SIG-M5 treated with dmso at 0.1 percent for 504 hours (cell line): Measurements from ENCODE around the gene RFNG.

Experiments used
- DNase-seq: peaks from one replicate; lab custom pipeline; 2025; ENCODE audit not compliant: unreplicated experiment; lab: John Stamatoyannopoulos, UW

RFNG gene

GRCh38 chr17:82029990-82030469 is 21.6 kb downstream of the RFNG start:
- DNase-seq, result no peak

DNA sequence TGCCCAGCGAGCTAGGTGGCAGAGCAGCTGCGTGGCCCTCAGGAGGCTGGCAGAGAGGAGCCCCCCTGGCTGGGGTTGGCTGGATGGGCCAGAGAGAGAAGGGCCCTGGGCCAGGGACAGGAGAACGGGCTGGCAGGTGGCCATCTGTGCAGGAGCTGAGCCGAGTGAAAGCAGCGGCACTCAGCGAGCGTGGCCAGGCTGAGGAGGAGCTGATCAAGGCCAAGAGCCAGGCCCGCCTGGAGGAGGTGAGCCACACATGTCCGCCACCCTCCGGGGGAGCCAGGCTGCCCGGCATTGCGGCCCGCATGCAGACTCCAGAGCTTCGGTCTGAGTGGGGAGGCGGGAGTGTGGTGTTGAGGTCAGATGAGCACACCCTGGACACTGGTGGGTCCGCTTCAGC is 22.2 kb downstream of the RFNG start:
- DNase-seq, result no peak

- DNase-seq, result no peak
Observed at GRCh38 chr17:82028966-82029365, 22.6 kb downstream of the RFNG start.

DNA sequence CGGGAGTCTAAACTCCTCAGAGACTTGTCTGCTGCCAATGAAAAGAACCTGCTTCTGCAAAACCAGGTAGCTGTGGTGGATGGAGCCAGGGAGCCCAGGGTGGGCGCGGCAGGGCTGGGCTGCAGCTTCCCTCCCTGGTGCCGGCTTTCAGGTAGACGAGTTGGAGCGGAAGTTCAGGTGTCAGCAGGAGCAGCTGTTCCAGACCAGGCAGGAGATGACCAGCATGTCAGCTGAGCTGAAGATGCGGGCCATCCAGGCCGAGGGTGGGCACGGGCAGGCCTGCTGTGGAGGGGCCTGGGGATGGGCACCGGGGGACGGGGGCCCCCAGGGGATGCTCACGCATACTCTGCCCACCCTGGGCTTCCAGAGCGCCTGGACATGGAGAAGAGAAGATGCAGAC is 23.4 kb downstream of the RFNG start:
- DNase-seq, result no peak

GRCh38 chr17:82025401-82026107 is 26.1 kb downstream of the RFNG start:
- DNase-seq, result no peak

- DNase-seq, result no peak
Observed at GRCh38 chr17:82024859-82025258, 26.8 kb downstream of the RFNG start.

- peak; percentile 42 for DNase-seq
Observed at GRCh38 chr17:82023447-82024241, 28.0 kb downstream of the RFNG start.

DNA sequence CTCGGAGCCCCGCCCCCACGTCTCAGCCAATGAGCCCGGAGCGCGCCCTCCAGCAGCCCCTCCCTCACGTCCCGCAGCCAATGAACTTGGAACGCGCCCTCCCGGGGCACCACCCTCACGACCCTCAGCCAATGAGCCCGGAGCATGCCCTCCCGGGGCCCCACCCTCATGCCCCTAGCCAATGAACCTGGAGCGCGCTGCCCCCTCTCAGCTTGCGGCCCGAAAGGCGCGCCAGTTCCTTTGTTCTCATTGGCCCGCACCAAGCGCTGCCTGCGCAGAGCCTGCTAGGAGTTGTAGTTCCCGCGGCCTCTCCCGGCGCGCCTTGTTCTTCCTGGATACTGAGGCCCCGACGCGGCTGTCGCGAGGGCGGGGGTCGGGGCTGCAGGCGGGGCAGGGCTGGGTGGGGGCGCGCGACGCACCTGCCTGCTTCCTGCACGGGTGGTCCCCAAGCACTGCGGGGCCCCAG is 28.6 kb downstream of the RFNG start, which contains the start of gene LRRC45:
TSS of gene LRRC45 (plus strand) at position 325 of the 466 bp plus-strand sequence. CDS start 339 bp downstream, outside the sequence.
- peak; percentile 100 for DNase-seq

DNA sequence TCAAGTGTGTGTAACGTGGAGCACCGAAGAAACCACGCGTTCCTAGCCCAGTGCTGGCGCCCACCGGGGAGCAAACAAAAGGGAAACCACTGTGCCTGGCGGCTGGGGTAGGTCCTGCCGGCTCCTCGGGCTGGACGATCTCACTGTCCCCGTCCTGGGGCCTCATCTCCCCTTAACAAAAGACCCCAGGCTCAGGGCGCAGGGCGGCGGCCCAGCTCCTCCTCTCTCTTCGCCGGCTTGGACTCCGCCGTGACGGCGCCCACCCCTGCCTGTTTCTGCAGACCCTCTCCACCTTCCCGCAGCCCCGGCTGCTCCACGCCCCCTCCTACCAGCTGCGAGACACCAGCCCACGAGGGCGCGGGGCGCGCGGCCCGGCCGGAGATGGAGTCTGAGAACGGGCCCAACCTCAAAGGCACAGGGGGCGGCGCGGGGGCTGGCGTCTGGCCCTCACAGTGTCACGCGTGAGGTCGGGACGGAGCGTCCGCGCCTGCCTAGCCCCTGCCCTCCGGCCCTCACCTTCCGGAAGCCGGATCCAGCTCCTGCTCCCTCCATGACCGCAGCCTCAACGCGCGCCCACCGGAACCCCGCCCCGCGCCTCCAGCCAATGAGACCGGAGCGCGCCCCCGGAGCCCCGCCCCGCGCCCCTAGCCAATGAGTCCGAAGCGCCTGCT is 29.2 kb downstream of the RFNG start, which contains the start of gene CENPX:
TSS of gene CENPX (minus strand) at position 569 of the 671 bp plus-strand sequence. CDS start at position 552, 17 bp downstream.
- DNase-seq, result no peak

DNA sequence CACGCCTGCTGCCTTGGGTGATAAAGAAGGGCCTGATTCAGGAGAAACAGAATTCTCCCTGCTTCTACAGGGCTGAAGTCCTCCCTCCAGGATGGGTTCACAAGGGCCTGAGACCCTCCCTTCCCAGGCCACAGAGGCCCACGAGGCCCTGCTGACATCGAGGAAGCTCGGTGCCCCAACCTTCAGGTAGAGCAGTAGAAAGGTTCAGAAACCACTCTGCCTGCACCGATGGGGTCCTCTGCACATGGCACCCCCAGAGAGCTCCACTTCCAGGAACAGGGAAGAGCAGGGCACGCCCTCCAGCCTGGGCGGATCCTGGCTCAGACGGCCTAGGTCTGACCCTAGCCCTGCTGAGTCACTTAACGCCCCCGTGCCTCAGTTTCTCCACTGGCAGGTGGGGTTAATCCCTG is 29.7 kb downstream of the RFNG start:
- DNase-seq, result no peak

DNA sequence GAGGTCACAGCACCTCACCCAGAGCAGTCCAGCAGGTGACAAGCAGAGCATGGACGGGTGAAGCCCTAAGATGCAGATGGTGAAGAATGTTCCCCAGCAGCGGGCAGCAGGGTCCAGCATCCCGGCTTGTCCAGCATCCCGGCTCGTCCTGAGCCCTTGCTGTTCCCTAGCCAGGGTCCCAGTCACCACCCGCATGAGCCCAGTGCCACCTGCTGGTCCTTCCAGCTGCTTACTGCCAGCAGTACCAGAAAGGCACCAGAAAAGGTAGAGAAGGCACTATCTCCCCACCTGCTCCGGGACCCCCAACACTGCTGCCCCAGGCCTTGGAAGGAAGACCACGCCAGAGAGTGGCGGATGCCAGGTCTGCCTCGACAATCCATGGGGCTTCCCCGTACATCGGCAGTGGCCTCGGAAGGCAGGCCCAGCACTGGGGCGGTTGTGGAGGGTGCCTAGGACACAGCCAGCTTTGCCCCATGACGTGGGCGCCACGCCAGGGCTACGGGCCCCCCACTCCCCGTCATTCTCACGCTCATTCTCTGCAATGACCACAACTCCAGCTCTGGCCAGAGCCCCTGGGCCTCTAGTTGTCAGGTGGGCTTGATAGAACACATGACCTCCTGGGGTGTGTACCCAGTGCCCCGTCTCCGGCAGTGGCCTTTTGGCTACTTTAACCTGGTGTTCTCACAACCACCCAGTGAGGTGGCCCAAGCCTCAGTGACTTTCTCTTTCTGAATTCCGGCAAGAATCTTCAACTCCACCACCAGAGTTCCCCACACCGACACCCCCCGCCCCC is 30.3 kb downstream of the RFNG start:
- DNase-seq, result peak; percentile 49

DNA sequence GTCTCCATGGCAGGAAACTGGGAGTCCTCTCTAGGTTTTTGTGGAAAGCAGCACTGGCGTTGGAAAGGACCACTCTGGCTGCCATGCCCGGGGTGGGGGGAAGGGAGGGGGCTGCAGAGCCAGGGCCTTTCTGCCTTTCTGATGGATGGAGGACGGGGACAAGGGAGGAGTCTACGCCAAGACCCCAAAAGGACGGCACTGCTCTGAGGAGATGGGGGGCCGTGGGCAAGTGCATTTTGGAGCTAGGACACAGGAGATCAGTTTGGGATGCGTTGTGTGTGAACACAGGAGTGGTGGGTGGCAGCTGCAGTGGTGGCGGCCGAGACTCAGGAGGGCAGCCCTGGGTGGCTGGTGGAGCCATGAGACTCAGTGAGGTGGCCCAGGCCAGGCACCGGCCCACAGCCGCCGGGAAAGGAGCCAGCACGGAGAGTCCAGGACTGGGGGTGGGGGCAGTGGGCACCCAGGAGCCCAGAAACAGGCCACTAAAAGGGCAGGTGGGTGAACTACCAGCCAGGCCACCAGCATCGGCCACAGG is 31.0 kb downstream of the RFNG start:
- DNase-seq, result no peak

GRCh38 chr17:82019690-82020571 is 31.7 kb downstream of the RFNG start:
- DNase-seq, result peak; percentile 58

DNA sequence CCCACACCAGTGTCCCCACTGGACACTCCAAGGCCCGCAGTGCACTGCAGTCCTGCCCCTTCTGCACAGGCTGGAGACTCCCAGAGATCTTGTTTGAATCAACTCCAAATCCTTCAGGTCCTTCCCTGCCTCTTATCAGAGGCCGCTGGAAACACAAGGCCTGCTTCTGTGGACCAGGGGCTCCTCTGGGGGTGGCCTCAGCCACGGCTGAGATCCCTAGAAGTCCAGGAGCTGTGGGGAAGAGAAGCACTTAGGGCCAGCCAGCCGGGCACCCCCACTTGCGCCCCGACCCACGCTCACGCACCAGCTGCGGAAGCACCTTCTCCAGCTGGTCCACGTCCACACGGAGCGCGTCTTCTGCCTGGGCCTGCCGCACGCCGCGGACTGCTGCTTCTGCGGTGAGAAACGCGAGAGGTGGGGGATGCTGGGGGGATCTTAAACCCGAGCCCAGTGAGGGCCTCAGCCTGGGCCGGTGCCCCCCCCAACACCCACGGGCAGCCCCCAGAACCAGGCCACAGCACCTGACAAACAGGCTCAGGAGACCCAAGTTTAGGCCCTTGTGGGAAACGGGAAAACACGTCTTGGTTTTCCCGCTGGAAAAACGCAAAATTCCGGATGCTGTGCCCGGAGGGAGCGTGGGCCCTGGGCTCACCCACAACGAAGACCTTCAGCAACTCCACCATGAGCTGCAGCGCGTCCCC is 32.5 kb downstream of the RFNG start:
- DNase-seq, result no peak

DNA sequence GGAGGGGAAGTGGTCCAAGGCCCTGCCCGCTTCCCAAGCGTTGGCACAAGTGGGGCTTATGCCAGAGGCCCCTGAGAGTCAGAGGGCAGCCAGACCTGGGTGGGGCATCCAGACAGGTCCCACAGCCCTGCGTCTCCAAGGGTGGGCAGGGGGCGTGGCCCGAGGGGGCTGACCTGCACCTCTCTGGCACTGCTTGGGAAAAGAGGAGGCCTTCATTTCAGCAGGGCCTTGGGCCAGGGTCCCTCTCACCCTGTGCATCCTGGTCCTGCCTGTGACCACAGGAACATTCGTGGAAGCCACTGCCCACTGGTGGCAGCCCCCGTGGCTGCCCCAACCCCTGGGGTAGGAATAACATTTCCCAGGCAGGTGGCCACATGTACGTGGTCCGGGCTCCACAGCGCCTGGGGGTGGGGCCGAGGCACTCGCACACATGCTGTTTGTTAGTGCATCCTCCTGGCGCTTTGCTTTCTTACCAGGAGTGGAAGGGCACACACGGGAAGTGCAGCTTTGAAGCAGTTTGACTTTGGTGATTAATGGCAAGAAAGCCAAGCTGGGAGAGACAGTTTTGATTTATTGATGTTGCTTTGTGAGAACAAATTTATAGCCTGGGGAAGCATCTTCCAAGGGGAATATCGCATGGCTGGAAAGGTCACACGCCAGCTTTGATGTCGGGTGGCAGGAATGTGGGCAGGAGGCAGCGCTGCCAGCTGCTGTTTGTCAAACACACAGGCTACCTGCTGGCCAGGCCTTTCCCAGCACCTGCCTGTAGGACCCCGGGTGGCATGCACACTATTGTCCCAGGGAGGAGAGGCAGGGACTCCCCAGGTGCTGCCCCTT is 33.2 kb downstream of the RFNG start:
- no peak for DNase-seq

DNA sequence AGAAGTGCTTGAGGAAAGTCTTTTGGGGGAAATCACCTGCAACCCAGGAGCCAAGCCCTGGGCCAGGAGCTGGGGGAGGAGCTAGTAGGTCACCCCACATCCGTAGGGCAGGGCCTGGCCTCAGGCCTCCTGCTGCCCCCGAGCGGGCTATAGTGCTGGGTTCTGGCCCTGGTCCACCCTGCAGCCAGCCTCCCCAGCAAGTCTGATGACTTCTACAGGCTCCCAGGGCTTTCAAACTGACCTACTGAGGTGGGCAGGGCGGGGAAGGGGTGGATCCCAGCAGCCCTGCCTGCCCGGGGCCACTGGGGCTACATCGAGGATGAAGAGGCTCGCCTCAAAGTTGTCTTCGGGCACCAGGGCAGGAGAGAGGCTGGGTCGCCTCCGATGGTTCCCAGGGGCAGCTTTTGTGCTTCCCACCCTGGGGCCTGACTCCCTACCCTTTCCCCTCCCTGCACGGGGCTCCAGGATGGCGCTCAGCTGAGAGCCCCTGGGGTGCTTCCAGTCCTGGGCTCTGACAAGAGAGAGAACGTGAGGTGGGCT is 33.9 kb downstream of the RFNG start:
- DNase-seq, result no peak

- DNase-seq, result no peak
Observed at GRCh38 chr17:82016875-82017459, 34.6 kb downstream of the RFNG start.
